C4-2B (cell line): Measurements from ENCODE around the gene SLC25A39.

Experiments used
- H3K27ac ChIP-seq: fragments of 450-650 bp; 2 replicates; pipeline ENCODE4 v1.5.1; 2017
- CTCF ChIP-seq: fragments of 450-650 bp; conservative IDR thresholded peaks from 2 replicates; pipeline ENCODE4 v1.5.1; 2017; ENCODE audit warnings: mild to moderate bottlenecking
- ZFX ChIP-seq: fragments of 450-650 bp; IDR thresholded peaks from 2 replicates; pipeline ENCODE4 v1.6.1; 2017

SLC25A39 gene

DNA sequence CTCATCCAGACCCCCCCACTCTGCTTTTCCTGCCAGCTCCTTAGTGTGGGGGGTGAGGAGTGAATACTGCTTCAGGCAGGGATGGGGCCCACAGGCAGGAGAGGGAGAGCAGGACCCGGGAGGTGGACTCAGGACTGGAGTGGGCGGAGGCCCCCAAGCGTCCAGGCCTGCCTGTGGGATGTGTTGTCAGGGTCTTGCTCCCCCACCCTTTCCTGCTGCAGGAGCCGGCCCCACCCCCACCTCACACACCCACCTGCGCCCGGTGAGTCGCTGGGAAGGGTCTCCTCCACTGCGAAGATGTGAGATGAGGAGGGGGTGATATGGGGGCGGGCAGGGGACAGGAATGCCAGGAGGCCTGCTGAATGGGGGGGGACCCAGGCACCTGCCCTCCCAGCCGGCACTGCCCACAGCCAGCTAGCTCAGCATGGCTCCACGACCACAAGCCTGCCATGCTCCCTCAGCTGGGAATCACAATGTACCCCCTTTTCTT, 37.9 kb upstream of the SLC25A39 start:
- TF ChIP-seq CTCF (no peak), ZFX (no peak)
- no peak overlapping the region; the same call in 1 of the 2 replicates for H3K27ac ChIP-seq

DNA sequence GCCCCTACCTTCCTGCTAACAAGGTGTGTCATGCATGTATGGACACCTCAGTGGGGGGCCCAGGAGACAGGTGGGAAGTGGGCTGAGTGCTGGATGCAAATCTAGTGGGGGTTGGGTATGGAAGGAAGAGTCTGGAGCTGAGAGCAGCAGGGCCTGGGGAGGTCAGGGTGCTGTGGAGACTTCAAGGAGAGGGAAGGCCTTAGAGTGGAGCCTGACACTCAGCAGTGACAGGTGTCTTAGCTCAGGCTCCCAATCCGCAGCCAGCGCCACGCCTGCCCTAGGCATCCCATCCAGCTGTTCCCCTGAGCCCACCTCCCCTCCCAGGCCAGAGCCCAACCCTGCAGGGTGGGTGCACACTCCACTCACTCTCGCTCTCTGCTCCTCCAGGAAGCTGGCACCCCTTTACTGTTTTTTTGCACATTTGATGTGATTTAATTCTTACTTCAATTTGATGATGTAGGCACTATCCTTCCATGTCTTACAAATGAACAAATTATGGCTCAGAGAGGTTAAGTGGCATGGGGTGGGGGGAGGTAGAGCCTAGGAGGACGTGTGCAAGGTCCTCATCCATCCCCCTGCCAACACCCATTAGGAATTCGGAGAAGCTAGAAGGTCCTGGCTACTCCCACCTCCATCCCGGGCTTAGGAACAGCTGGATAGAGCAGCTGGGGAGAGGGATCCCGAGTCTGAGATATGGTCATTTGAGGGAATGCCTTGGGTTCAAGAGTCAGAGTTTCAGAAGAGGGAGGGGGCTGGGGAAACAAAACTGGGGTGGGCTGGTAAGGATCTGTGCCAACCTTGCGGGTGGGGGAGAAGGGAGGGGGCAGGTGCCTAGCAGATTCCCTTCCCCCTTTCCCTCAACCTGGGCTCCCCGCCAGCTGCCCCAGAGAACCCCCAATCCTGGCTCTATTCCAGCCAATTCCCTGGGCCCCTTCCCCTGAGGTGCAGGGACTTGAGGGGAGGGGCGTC, 37.0 kb upstream of the SLC25A39 start:
- no peak for TF ChIP-seq ZFX
- no peak for TF ChIP-seq CTCF
- H3K27ac ChIP-seq, result no peak overlapping the region

- TF ChIP-seq ZFX, result no peak
- no peak for TF ChIP-seq CTCF
- no peak overlapping the region for H3K27ac ChIP-seq
Observed at GRCh38 chr17:44360826-44361225, 36.2 kb upstream of the SLC25A39 start.

DNA sequence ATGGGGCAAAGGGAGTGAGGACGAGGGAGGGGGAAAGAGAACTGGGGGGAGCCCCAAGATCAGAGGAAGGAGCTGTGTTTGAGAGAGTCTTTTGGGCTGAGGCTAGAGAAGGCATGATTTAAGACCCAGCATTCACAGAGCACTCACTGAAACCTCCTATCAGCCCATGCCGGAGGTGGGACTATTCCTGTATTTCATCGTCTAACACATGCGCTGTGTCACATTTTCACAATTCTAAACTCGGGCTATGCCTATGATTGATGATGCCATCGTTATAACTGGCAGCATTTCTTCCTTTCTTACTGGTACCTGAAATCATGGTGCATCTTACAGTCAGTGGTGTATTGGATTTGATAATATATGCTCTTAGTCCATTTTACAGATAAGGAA, 35.5 kb upstream of the SLC25A39 start:
- H3K27ac ChIP-seq, result no peak overlapping the region
- TF ChIP-seq ZFX (no peak), CTCF (no peak)

DNA sequence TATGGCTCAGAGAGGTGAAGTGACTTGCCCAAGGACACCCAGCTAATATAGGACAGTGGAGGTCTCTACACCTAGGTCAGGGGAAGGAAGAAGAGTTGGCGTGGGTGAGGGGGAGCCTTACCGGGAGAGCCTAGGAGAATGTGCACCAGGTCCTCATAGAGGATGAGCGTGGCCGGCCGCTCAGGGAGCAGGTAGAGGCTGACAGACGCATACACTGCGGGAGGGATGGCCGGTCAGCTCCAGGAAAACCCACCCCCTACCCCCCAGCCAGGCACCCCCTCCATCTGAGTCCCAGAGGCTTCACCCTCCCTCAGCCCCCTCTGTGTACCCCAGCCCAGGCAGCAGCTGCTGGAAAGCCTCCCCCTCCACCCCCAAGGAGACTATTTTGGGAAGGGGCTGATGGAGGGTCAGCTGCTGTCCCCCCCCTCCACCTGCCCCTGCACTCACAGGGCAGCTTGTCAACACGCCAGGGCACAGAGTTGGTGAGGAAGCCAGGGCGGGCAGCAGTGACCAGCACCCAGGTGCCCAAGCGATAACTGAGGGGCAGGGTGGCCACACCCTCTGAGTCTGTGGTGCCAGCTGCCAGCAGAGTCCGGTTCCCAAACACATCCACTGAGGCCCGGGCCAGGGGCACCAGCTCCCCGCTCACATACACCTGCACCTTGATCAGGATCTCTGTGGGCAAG, 35.0 kb upstream of the SLC25A39 start:
- TF ChIP-seq ZFX, result no peak
- TF ChIP-seq CTCF, result no peak
- H3K27ac ChIP-seq, result no peak overlapping the region

DNA sequence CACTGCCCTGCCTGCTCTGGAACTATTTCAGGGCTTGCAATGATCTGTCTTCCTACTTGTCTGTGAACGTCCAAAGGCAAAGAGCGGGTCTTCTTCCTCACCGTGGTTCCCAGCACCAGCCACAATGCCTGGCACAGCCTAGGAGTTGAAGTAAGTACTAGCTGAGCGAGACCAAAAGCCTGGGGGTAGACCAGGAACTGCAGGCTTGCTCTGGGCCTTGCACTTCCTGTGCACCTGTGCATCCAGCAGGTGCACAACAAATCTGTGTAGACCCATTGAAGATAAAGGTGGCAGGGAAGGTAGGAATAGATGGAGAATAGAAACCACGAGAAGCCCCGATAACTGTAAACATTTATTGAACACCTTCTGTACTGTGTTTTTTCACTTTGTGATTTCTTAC, 34.4 kb upstream of the SLC25A39 start:
- TF ChIP-seq CTCF (no peak), ZFX (no peak)
- H3K27ac ChIP-seq, result no peak overlapping the region

GRCh38 chr17:44358066-44358465, 33.4 kb upstream of the SLC25A39 start:
- no peak overlapping the region for H3K27ac ChIP-seq
- no peak for TF ChIP-seq ZFX
- no peak for TF ChIP-seq CTCF
